Breast epithelium (tissue), 3 donors: ENCODE measurements around the gene LCP1.

Experiments used
- POLR2A ChIP-seq: fragments of 450-650 bp; IDR thresholded peaks from one replicate; pipeline ENCODE4 v1.6.1; 2016; ENCODE audit warnings: antibody characterized with exemption, mild to moderate bottlenecking, moderate library complexity
- POLR2AphosphoS5 ChIP-seq, 3 donors: sonication (generic); formaldehyde crosslinking; IDR thresholded peaks; one replicate each; pipeline ENCODE4 v1.6.1; 2017; ENCODE audit warnings: antibody characterized with exemption in 3 of 3
- TF ChIP-seq, protein P1 (sequence below), 3 donors: fragments of 450-650 bp; IDR thresholded peaks; one replicate each; pipeline ENCODE4 v1.5.1; 2016 to 2017; ENCODE audit warnings: antibody characterized with exemption in 3 of 3, mild to moderate bottlenecking in 3 of 3, moderate library complexity in 3 of 3

DNA sequence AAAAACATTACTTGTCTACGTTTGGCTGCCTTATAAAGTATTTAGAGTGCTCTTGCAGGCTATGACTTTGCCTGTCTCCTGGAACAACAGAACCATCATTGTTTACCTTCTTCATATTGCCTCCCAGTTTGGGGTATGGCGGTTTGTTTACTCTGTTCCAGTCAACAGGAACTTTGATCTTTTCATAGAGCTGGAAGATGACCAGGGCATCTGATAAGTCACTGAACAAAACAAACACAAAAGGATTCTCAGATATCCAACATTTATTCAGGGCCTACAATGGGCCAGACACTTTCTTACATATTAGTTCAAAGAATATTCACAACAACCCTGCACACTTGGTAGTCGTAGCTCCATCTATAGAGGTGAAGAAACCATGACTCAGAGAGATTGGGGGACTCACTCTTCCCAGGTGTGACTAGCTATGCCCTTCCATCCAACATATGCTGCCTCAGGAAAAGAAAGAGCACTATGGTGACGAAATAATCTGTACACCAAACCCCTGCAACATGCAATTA, 38.7 kb downstream of the LCP1 start:
- TF ChIP-seq, protein P1, sequence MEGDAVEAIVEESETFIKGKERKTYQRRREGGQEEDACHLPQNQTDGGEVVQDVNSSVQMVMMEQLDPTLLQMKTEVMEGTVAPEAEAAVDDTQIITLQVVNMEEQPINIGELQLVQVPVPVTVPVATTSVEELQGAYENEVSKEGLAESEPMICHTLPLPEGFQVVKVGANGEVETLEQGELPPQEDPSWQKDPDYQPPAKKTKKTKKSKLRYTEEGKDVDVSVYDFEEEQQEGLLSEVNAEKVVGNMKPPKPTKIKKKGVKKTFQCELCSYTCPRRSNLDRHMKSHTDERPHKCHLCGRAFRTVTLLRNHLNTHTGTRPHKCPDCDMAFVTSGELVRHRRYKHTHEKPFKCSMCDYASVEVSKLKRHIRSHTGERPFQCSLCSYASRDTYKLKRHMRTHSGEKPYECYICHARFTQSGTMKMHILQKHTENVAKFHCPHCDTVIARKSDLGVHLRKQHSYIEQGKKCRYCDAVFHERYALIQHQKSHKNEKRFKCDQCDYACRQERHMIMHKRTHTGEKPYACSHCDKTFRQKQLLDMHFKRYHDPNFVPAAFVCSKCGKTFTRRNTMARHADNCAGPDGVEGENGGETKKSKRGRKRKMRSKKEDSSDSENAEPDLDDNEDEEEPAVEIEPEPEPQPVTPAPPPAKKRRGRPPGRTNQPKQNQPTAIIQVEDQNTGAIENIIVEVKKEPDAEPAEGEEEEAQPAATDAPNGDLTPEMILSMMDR (IDR thresholded peaks at IDR 0.05) = no peak
- TF ChIP-seq POLR2AphosphoS5 (IDR thresholded peaks at IDR 0.05) (no peak), POLR2A (no peak)
